ENCODE data around the gene FARS2. TPM values are rescaled to one million over a fixed set of nuclear protein-coding genes. Genes with fewer than 3 reads are reported as not detected.

Gene FARS2
- total and polyA plus RNA-seq, 2 donors (not counting 3 experiments of a cell fraction or from before 2014, with no cell fraction given), result 20.2 to 20.5 TPM

DNA sequence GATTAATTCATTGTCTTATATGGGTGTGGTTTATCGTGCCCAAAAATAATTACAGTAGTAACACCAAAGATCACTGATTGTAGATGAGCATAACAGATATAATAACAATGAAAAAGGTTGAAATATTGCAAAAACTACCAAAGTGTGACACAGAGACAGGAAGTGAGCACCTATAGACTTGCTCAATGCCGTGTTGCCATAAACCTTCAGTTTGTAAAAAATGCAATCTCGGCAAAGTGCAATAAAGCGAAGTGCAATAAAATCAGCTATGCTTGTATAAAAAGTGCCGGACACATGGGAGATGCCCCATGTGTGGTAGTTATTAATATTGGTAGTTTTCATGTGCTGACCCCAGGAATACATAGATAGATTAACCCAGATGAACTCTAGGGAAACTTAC is 552.8 kb downstream of the FARS2 start:
- CTCF ChIA-PET, result no interaction called here
- Histone ChIP-seq H3K9me3 (replicated peaks; ENCODE audit: control insufficient read depth, insufficient read depth, low read length) (no peaks in the 10 kb centered on the region), H3K27ac (ENCODE audit: insufficient read depth, low read depth, low read length) (no peak overlapping the region), H3K4me1 (ENCODE audit: control insufficient read depth, extremely low read depth, insufficient read depth, low read length) (no peaks in the 10 kb centered on the region), H3K4me2 (ENCODE audit: insufficient read depth, low read length) (no peak overlapping the region), H4K20me1 (replicated peaks; ENCODE audit: control insufficient read depth, extremely low read depth, insufficient read depth, low read length) (no peaks in the 10 kb centered on the region), H2AFZ (ENCODE audit: low read depth, low read length) (no peak overlapping the region), H3K4me3 (replicated peaks in 1 of 3; ENCODE audit: insufficient read depth in 1 of 3, low read depth in 1 of 3, low read length in 3 of 3) (no peak overlapping the region), H3K9me1 (replicated peaks; ENCODE audit: control insufficient read depth, extremely low read depth, insufficient read depth, low read length) (no peaks in the 10 kb centered on the region), H3K27me3 (ENCODE audit: control insufficient read depth in 2 of 2, insufficient read depth in 2 of 2, low read length in 2 of 2) (no peaks in the 10 kb centered on the region), H3K79me2 (ENCODE audit: control insufficient read depth, insufficient read depth, low read length) (no peaks in the 10 kb centered on the region), H3K36me3 (ENCODE audit: control insufficient read depth in 2 of 2, extremely low read depth in 1 of 2, insufficient read depth in 2 of 2, low read length in 2 of 2) (no peaks in the 10 kb centered on the region), H3K9ac (replicated peaks; ENCODE audit: extremely low read depth, insufficient read depth, low read length) (no peak overlapping the region)
- no TSS peak for BruUV-seq (replicated peaks)
- TF ChIP-seq, protein P1, sequence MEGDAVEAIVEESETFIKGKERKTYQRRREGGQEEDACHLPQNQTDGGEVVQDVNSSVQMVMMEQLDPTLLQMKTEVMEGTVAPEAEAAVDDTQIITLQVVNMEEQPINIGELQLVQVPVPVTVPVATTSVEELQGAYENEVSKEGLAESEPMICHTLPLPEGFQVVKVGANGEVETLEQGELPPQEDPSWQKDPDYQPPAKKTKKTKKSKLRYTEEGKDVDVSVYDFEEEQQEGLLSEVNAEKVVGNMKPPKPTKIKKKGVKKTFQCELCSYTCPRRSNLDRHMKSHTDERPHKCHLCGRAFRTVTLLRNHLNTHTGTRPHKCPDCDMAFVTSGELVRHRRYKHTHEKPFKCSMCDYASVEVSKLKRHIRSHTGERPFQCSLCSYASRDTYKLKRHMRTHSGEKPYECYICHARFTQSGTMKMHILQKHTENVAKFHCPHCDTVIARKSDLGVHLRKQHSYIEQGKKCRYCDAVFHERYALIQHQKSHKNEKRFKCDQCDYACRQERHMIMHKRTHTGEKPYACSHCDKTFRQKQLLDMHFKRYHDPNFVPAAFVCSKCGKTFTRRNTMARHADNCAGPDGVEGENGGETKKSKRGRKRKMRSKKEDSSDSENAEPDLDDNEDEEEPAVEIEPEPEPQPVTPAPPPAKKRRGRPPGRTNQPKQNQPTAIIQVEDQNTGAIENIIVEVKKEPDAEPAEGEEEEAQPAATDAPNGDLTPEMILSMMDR (IDR thresholded peaks at IDR 0.05; ENCODE audit: extremely low read depth in 1 of 2, insufficient read depth in 1 of 2, low read depth in 1 of 2, low read length in 2 of 2), result no peak
- TF ChIP-seq, protein P2, sequence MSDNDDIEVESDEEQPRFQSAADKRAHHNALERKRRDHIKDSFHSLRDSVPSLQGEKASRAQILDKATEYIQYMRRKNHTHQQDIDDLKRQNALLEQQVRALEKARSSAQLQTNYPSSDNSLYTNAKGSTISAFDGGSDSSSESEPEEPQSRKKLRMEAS (IDR thresholded peaks at IDR 0.05; ENCODE audit: insufficient read depth, insufficient read length), result no peak
- no peak for TF ChIP-seq JUN (IDR thresholded peaks at IDR 0.05; ENCODE audit: borderline replicate concordance, insufficient read depth, insufficient read length, low read depth)
- TF ChIP-seq FOS (IDR thresholded peaks at IDR 0.05; ENCODE audit: borderline replicate concordance, insufficient read depth, low read length), result no peak
- no peak for TF ChIP-seq POLR2AphosphoS5 (IDR thresholded peaks at IDR 0.05; ENCODE audit: insufficient read depth, low read depth, low read length)
- TF ChIP-seq POLR2A (IDR thresholded peaks at IDR 0.05; ENCODE audit: low read depth, low read length), result no peak
- TF ChIP-seq MYC (IDR thresholded peaks at IDR 0.05; ENCODE audit: low read depth, low read length), result no peak
- no peak for TF ChIP-seq GATA2 (IDR thresholded peaks at IDR 0.05; ENCODE audit: insufficient read depth, insufficient read length, low read depth, low read length)
- dilution Hi-C loops (cut with MboI; ENCODE audit: extremely low pct_ligation_motif_present, low sequenced_read_pairs), result no loop called here
- POLR2A ChIA-PET, result no interaction called here
- no peak for FAIRE-seq
- intact Hi-C loops (cut with micrococcal nuclease), result no loop called here
- DNase-seq (ENCODE audit: low read depth, low spot score), result no peak
